ENCODE data around the gene WNK2.

Gene WNK2

DNA sequence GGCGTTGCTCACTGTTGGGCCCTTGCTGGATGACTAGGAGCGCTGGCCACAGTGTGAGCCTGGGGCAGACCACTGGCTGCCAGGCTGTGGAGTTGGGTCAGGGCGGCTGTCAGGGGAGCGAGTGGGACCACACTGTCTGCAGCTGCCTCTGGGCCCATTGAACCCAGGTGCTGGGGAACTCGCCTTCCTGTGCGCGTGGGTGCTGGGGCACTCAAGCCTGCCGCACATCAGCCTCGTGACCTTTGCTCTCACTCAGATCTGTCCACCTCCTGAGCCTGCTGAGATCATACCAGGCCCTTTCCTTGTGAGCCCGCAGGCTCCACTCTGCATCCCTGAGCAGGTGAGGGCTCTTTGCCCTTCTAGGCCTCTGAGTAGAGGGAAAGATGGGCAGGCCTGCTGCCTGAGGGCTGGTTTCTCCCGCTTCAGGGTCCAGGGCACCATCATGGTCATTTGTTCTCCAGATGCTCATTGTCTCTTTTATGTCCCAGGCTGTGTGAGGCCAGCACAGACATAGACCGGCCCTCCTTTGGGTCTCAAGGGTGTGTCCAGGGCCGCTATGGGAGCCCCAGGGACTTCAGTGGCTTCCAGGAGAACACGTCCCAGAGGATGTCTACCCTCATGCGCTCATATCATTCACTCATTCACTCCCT is 26.5 kb downstream of the WNK2 start:
- TF ChIP-seq, protein P1, sequence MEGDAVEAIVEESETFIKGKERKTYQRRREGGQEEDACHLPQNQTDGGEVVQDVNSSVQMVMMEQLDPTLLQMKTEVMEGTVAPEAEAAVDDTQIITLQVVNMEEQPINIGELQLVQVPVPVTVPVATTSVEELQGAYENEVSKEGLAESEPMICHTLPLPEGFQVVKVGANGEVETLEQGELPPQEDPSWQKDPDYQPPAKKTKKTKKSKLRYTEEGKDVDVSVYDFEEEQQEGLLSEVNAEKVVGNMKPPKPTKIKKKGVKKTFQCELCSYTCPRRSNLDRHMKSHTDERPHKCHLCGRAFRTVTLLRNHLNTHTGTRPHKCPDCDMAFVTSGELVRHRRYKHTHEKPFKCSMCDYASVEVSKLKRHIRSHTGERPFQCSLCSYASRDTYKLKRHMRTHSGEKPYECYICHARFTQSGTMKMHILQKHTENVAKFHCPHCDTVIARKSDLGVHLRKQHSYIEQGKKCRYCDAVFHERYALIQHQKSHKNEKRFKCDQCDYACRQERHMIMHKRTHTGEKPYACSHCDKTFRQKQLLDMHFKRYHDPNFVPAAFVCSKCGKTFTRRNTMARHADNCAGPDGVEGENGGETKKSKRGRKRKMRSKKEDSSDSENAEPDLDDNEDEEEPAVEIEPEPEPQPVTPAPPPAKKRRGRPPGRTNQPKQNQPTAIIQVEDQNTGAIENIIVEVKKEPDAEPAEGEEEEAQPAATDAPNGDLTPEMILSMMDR (IDR thresholded peaks at IDR 0.05; ENCODE audit: control insufficient read depth, insufficient read depth, low read depth, low read length, missing control alignments) = no peak
- no peak overlapping the region for H3K4me3 ChIP-seq (ENCODE audit: control insufficient read depth, low read depth, low read length)
- no peak for DNase-seq (ENCODE audit: low read depth)

GRCh38 chr9:93210974-93211653 is 27.2 kb downstream of the WNK2 start:
- no peak overlapping the region for H3K4me3 ChIP-seq (ENCODE audit: control insufficient read depth, low read depth, low read length)
- TF ChIP-seq, protein P1 (IDR thresholded peaks at IDR 0.05; ENCODE audit: control insufficient read depth, insufficient read depth, low read depth, low read length, missing control alignments) = no peak

GRCh38 chr9:93211654-93212001 is 27.7 kb downstream of the WNK2 start:
- TF ChIP-seq, protein P1 (IDR thresholded peaks at IDR 0.05; ENCODE audit: control insufficient read depth, insufficient read depth, low read depth, low read length, missing control alignments) = no peak
- DNase-seq (ENCODE audit: low read depth) = no peak
- H3K4me3 ChIP-seq (ENCODE audit: control insufficient read depth, low read depth, low read length) = no peak overlapping the region

More at GRCh38 chr9:93210974-93211653, 27.2 kb downstream of the WNK2 start:
- DNase-seq (ENCODE audit: low read depth) = no peak

GRCh38 chr9:93212409-93212808 is 28.5 kb downstream of the WNK2 start:
- no peak for DNase-seq (ENCODE audit: low read depth)
- no peak overlapping the region for H3K4me3 ChIP-seq (ENCODE audit: control insufficient read depth, low read depth, low read length)
- TF ChIP-seq, protein P1 (IDR thresholded peaks at IDR 0.05; ENCODE audit: control insufficient read depth, insufficient read depth, low read depth, low read length, missing control alignments) = no peak

- TF ChIP-seq, protein P1 (IDR thresholded peaks at IDR 0.05; ENCODE audit: control insufficient read depth, insufficient read depth, low read depth, low read length, missing control alignments) = no peak
- DNase-seq (ENCODE audit: low read depth) = no peak
- H3K4me3 ChIP-seq (ENCODE audit: control insufficient read depth, low read depth, low read length) = no peak overlapping the region
Measured at GRCh38 chr9:93216073-93216365, 32.1 kb downstream of the WNK2 start.

GRCh38 chr9:93217706-93218105 is 33.8 kb downstream of the WNK2 start:
- no peak for DNase-seq (ENCODE audit: low read depth)
- H3K4me3 ChIP-seq (ENCODE audit: control insufficient read depth, low read depth, low read length) = no peak overlapping the region
- TF ChIP-seq, protein P1 (IDR thresholded peaks at IDR 0.05; ENCODE audit: control insufficient read depth, insufficient read depth, low read depth, low read length, missing control alignments) = no peak

Data from AG09309 (cell line).